ENCODE results near the gene RALGDS.

GRCh38 chr9:133124907-133125275, 3.9 kb upstream of the RALGDS start:
- TF ChIP-seq JUNB (CRISPR knock-in tag; conservative IDR thresholded peaks at IDR 0.05) (no peak), CTCF (IDR thresholded peaks at IDR 0.05 in 2 of 3, conservative IDR thresholded peaks at IDR 0.05 in 1 of 3; ENCODE audit: insufficient read depth in 2 of 3, low read depth in 1 of 3, low read length in 3 of 3) (no peak), TCF7L2 (IDR thresholded peaks at IDR 0.05; ENCODE audit: low read depth, low read length) (no peak), BCOR (IDR thresholded peaks at IDR 0.05) (no peak), JUND (IDR thresholded peaks at IDR 0.05; ENCODE audit: borderline replicate concordance, low read depth, low read length) (no peak), JUND (tag; IDR thresholded peaks at IDR 0.05; ENCODE audit: borderline replicate concordance, low read depth, low read length) (no peak), E2F4 (CRISPR knock-in tag; IDR thresholded peaks at IDR 0.05; ENCODE audit: low read depth) (no peak), SREBF2 (CRISPR knock-in tag; IDR thresholded peaks at IDR 0.05) (no peak), ZNF639 (CRISPR knock-in tag; conservative IDR thresholded peaks at IDR 0.05 in 1 of 2, IDR thresholded peaks at IDR 0.05 in 1 of 2) (no peak), BRF2 (IDR thresholded peaks at IDR 0.05; ENCODE audit: borderline replicate concordance, insufficient read depth, insufficient read length) (no peak), SMAD4 (CRISPR knock-in tag; conservative IDR thresholded peaks at IDR 0.05) (no peak), HMGXB4 (CRISPR knock-in tag; IDR thresholded peaks at IDR 0.05) (no peak)
